Muscle of back (tissue), 11 donors: ENCODE measurements around the gene RABL6. TPM values are rescaled to one million over a fixed set of nuclear protein-coding genes. Genes with fewer than 3 reads are reported as not detected.
"Not testable (repeated sequence)": the region's sequence is repeated elsewhere in the genome, so short reads cannot be mapped to it uniquely, and the experiment has no call there.

Experiments
- DNase-seq, 3 donors: peaks; one replicate each; pipeline versions ENCODE4 v3.0.0 to v3.0.0-alpha.2; 2013
- polyA plus RNA-seq, 10 donors: library from polyadenylated mRNA; unstranded; fragments of 120-200 nt; gene quantifications; one replicate each; pipeline ENCODE4 v1.2.1, GENCODE V29; 2013; ENCODE audit not compliant: insufficient read length in 10 of 10

The RABL6 gene
- polyA plus RNA-seq, 10 donors: 41.0 to 59.7 (median 50.7) TPM

DNA sequence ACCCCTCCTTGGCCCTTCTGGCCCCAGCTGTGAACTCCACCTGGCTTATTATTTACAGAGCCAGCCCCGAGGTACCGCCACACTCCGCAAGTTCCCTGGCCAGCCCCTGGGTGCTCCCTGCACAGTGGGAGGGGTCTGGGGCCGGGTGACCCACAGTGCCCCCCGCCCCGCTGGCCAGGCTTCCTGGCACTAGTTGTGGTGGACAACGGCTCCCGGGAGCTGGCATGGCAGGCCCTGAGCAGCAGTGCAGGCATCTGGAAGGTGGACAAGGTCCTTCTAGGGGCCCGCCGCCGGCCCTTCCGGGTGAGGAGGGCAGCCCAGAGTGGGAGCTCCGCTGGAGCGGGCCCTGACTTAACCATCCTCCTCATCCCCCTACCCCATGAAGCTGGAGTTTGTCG is 48.3 kb downstream of the RABL6 start:
- no peak for DNase-seq

DNA sequence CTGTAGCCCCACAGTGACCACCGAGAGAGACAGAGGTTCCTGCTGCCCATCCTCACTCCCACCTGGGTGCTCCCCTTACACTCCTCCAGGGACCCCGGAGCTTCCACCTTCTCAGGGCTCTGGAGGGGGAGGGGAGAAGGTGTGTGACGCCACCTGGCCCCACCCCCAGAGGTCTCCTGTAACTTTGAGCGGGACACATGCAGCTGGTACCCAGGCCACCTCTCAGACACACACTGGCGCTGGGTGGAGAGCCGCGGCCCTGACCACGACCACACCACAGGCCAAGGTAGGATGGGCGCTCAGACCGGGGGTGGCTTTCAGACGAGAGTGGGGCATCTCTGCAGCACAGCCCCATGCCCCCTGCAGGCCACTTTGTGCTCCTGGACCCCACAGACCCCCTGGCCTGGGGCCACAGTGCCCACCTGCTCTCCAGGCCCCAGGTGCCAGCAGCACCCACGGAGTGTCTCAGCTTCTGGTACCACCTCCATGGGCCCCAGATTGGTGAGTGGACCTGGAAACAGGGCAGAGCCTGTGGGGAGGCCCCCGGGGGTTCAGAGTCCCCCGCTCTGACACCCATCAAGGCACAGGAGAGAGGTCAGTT is 48.9 kb downstream of the RABL6 start:
- DNase-seq: no peak

DNA sequence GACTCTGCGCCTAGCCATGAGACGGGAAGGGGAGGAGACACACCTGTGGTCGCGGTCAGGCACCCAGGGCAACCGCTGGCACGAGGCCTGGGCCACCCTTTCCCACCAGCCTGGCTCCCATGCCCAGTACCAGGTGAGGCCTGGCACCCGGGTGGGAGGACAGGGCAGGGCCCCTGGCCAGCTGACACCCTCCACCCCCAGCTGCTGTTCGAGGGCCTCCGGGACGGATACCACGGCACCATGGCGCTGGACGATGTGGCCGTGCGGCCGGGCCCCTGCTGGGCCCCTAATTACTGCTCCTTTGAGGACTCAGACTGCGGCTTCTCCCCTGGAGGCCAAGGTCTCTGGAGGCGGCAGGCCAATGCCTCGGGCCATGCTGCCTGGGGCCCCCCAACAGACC is 49.4 kb downstream of the RABL6 start:
- DNase-seq: peak in 1 of 3 donors; percentile 9

DNA sequence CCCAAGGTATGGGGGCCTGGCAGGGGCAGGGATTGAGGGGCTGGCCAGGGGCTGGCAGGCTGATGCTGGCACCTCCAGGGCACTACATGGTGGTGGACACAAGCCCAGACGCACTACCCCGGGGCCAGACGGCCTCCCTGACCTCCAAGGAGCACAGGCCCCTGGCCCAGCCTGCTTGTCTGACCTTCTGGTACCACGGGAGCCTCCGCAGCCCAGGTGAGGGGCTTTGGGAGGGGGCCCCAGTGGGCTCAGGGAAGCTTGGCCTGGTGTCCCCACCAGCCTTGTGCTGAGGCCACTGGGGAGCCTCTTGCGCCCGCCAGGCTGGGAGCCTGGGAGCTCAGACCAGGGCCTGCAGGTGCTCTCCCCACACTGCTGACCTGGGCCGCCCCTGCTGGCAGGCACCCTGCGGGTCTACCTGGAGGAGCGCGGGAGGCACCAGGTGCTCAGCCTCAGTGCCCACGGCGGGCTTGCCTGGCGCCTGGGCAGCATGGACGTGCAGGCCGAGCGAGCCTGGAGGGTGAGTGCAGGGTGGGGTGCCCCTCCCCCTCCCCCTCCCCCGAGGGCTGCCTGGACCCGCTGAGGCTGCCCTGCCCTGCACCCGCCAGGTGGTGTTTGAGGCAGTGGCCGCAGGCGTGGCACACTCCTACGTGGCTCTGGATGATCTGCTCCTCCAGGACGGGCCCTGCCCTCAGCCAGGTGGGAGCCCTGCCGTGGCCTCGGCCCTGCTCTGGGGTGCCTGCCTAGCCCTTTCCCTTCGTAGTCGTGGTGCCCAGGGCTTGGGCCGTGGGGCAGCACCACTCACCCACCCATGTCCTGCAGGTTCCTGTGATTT is 50.0 kb downstream of the RABL6 start:
- DNase-seq: peak in 1 of 3 donors; percentile 9

DNA sequence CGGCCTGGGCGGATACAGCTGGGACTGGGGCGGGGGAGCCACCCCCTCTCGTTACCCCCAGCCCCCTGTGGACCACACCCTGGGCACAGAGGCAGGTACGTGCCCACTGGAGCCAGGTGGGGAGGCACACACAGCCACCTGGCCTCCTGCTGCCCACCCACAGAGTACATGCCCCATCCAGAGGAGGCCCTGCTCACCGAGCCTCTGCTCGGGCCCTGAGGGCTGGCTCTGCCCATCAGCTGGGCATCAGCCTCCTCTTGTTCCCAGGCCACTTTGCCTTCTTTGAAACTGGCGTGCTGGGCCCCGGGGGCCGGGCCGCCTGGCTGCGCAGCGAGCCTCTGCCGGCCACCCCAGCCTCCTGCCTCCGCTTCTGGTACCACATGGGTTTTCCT is 50.7 kb downstream of the RABL6 start:
- DNase-seq: no peak

DNA sequence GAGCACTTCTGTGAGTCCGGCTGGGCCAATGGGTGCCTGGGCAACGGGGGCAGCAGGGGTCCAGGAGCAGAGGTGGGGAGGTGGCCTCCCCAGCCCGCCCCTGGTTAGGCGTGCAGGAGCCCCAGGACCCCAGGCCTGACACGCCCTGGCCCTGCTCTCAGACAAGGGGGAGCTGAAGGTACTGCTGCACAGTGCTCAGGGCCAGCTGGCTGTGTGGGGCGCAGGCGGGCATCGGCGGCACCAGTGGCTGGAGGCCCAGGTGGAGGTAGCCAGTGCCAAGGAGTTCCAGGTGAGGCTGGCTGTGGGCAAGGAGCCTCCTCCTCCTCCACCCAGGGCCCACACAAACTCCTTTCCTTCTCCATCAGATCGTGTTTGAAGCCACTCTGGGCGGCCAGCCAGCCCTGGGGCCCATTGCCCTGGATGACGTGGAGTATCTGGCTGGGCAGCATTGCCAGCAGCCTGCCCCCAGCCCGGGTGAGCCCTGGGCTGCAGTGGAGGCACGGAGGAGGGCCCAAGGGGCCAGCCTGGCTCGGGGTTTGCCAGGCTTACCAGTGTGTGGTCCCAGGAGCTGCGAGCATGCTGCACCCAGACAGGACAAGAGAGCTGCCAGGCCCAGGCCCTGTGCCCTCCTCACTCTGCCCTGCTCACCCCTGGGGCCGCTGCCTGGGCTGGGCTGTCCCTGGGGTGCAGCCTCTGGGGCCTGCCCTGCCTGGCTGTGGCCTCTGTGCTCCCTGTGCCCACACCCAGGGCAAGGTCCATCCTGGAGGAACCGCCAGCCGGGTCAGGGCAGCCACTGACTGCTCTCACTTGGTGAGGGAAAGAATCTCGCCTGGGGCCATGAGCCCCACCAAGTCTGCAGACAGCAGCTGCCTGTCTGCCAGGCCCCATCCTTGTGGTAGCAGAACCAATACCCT is 51.4 kb downstream of the RABL6 start:
- peak in 1 of 3 donors; percentile 39 for DNase-seq

DNA sequence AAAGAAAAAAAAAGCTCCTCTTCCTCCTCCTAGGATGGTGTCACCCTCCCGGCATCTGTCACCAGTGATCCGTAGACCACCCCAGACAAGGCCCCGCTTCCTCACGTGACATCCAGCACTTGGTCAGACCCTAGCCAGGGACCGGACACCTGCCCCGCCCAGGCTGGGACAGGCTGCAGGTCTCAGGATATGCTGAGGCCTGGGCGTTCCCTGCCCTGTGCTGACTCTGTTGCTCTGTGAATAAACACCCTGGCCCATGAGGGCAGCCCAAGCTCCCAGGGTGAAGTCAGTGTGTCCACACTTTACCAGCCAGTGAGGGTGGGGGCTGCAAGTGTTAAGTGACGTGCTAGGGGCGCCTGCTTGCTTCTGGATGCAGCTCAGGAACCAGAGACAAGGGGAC is 52.8 kb downstream of the RABL6 start:
- DNase-seq: no peak

DNA sequence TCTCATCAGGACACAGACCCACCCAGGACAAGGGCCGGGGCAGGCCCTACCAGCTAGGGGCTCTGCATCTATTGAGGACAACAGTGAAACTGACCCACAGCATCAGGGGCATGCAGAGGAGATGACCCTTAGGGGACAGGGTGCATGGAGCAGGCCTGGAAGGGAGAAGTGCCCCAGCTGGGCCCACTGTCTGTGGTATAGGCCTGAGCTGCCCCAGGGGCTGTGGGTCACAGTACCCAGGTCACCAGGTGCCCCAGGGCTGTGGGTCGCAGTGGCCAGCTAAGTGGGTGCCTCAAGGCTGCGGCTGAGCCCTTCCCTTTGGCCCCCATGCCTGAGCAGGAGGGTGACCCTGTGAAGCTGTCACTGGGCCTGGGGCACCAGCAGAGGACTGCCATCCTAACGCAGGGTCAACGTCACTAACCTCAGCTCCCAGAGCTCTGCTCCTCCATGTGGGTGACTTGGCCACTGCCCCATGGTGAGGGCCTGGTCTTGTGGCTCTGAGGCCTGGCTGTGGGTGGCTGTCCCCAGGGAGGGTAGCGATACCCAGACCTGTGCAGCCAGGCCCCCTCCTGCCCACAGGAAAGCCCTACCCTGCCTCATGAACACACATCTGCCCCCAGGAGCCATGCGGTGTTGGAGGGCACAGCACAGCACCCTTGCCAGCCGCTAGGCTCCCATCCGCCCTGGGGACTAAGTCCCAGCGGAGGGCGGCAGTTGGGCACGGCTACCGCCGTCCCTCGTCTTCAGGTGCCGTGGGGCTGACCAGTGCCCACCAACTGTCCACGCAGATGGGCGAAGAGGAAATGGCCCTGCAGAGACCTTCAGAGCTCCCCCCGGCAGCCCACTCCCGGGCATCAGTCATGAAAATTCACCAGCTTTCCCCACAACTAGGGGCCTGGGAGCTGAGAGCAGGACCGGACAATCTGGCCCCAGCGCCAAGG is 53.5 kb downstream of the RABL6 start:
- DNase-seq: no peak

DNA sequence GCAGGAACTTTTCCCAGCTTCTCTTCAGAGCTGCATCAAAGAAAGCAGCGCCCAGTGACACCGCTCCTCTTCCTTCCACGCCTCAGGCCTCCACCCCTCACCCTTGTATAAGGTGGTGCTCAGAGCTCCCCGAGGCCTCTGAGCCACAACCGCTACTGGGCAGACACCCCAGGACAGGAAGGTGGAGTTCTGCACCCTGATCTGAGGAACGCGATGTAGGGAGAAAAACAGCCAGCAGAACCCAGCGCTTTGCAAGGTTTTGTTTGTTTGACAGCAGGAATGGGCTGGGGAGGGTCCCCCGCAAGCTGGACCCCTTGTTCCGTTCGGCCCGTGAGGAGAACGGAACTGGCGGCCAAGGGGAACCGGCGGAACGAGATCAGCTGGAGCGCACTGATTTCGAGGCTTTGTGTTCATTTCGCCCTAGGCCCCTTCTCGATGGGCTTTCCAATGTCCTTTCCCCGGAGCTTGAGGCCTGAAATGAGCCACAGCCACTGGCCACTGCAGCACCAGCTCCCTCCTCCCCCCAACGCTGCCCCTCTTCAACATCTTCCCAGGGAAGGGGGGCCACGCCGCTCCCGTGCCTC is 54.2 kb downstream of the RABL6 start:
- no peak for DNase-seq

DNA sequence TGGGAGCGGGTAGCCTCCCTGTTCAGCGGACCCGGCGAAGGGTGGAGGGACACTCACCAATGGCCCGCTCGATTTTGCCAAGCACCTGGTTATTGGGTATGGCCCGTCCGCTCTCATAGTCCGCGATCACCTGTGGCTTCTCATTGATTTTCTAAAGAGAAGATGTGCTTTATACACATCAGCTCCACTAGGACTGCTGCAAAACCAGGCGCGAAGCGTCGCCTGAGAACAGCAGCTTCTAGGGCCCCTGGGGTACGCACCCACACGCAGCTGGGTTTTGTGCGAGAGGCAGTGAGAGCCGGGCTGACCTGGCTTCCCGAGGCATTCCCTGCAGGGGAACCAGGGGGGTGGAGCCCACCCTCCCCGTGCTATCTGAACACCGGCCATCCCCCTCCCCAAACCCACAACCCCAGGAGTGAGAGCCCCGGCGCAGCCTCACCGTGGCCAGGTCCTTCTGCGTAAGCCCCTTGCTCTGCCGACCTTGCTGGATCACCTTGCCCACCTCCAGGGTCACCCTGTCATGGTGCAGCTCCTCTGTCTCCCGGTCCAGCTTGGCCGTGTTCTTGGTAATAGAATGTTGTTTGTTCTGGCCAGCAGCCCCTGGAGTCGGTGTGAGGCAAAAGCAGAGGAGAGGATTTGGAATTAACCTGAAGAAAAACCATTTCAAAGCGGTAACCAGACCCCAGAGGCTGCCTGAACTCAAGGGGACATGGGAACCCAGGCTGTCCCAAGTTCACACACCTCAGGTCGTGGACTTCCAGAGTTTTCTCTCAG is 55.3 kb downstream of the RABL6 start:
- DNase-seq: no peak

DNA sequence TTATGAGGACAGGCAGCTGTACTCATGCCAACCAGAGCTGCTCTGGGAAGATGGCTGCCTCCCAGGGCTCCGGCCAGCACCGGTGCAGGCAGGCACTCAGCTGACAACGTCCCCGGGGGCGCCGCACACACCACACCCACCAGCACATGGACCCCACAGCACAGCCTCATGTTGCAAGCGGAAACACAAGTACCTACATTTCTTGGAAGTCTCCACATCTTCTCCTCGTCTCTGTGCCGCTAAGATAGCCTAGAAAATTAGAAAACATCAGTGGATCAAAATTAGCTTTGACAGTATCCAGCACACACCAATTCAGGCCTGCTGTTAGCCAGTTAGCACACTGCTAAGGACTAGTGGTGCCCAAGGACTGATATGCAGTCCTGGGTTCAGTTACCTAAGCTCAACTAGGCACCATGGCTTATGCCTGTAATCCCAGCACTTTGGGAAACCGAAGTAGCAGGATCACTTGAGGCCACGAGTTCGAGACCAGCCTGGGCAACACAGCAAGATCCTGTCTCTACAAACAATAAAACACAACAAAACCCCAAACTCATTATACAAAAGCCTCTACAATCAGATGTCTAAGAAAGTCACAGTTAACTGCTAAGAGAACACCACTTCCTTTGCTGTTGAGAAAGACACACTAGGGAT is 56.0 kb downstream of the RABL6 start:
- DNase-seq: no peak

DNA sequence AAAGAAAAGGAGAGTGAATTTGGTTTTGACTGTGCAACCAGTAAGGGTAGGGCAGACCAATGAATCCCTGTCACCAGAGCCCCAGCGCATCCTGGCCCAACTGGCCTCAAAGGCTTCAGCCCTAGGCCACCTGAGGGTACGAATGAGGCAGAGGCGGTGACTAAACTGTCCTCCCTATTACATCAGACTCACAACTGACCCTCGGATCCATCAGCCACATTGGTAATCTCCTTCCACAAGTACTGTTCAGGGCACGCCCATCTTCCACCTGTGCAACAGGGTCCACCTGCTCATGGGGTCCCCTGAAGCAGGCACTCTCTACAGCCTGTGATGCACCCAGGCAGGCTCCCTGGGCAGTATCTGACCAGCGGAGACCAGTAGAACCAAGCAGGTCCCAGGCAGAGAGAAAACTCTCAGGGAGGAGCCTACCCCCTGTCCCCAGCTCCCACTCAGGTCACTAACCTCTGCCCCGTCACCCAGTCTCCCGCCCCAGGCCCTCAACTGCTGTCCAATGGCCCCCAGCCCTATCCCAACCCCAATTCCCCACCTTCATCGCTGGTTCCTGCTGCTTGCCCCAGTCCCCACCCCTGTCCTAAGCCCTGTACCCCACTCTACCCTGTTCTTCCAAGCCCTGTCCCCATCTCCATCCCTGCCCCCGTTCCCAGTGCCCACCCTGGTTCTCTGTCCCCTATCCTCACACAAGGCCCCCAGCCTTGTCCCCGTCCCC is 57.5 kb downstream of the RABL6 start:
- no peak for DNase-seq

DNA sequence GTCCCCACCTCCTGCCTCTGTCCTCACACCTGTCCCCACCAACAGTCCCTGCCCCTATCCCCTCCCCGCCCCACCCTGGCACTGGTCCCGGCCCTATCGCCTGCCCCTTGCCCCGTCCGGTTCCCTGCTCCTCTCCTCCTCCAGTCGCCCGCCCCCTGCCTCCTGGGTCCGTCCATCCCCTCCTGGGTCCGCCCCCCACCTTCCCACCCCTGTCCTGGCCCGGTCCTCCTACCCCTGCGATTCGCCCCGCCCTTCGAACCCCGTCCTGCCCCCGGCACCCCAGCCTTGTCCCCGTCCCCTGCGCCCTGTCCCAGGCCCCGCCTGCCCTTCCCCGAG is 58.0 kb downstream of the RABL6 start:
- DNase-seq: no peak

DNA sequence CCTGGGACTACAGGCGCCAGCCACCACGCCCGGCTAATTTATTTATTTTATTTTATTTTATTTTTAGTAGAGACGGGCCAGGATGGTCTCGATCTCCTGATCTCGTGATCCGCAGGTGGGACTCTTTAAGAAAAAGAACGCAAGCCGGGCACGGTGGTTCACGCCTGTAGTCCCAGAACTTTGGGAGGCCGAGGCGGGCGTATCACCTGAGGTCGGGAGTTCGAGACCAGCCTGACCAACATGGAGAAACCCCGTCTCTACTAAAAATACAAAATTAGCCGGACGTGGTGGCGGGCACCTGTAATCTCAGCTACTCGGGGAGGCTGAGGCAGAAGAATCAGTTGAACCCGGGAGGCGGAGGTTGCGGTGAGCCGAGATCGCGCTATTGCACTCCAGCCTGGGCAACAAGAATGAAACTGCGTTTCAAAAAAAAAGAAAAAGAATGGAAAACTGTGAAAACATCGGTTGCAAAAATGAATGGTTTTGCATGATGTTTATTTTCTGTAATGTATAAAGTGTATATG is 59.2 kb downstream of the RABL6 start:
- not testable (repeated sequence) for DNase-seq

DNA sequence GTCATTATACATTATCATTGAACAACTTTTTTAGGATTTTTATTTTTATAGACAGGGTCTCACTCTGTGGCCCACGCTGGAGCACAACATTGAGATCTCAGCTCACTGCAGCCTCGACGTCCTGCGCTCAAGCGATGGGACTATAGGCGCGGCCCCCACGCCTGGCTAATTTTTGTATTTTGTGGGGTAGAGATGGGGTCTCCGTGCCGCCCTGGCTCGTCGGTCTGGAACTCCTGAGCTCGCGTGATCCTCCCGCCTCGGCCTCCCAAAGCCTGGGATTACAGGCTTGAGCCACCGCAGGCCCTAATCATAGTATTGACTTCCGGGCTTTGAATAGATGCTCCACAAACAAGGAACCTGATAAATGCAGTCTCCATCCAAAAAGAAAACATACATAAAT is 59.7 kb downstream of the RABL6 start:
- DNase-seq: no peak

DNA sequence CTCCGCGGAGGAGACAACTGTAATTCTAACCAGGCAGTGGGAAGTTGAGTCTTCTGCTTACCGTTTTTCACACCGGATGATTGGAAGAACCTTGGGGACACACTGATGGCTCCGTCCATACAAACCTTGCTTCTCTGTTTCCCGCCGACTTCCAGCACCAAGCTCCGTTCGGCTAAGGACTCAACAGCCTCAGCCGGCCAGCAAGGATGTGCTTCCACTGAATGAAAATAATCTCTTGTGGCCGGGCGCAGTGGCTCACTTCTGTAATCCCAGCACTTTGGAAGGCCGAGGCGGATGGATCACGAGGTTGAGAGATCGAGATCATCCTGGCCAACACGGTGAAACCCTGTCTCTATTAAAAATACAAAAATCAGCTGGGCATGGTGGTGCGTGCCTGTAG is 60.2 kb downstream of the RABL6 start:
- DNase-seq: no peak

DNA sequence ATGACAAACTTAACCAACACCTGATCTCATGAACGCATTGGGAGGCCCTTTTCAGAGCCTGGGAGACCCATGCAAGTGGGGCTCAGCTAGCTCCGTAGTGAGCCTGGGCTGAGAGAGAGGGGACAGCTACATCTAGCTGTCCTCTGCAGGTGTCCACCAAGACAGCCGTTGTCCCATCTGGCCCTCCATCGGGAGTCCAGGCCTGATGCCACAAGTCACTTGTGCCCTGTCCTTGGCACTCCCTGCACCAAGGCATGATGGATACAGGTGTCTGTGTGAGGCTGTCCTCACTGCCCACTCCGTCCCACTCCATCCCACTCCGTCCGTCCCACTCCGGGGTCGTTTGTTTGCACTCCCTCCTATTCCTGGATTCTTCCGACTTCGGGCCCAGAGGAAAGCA is 60.9 kb downstream of the RABL6 start:
- DNase-seq: no peak

DNA sequence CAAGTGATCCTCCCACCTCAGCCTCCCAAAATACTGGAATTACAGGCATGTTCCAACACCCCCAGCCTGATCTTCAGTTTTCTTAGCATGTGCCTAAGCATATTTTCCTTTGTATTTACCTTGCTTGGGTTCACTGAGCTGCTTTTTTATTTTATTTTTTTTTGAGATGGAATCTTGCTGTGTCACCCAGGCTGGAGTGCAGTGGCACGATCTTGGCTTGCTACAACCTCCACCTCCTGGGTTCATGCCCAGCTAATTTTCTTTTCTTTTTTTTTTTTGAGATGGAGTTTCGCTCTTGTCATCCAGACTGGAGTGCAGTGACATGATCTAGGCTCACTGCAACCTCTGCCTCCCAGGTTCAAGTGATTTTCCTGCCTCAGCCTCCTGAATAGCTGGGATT is 61.9 kb downstream of the RABL6 start:
- DNase-seq: not testable (repeated sequence)

DNA sequence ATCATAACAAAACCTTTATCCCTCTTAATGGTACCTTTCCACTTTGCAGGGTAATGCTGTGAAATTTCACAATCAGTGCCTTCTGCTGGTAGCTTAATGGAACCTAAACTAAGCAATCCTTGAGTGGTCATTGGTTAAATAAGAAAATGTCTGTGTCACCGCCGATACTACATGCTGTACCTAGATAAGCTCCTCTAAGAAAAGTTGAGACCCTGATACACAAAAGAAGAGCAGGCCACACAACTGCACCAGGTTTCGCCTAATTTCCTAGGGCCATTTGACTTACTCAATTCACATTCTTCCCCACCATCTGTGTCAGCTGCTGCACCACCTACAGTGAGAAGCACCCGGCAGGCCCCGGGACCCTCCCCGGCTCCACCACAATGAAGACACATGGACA is 67.4 kb downstream of the RABL6 start:
- DNase-seq: no peak
